ENCODE measurements around the gene HPCAL1.

DNA sequence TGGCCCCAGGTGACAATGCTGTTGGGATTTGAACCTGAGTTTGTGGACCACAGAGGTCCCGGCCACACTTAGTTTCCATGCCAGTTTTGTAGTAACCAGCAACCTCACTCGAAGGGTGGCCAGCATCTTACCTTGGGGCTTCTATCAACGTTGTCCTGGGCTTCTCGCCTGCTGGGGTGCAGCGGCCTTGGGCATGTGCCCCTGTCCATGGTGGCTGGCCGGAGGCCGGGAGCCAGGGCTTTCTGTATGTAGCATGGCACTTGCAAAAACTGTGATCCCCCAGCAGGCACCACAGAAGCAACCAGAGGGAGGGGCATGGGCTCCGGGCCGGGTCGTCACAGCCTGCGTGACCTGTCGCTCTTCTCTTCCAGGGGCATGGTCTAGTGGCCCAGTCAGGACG, 93.8 kb downstream of the HPCAL1 start:
- TF ChIP-seq, protein P1, sequence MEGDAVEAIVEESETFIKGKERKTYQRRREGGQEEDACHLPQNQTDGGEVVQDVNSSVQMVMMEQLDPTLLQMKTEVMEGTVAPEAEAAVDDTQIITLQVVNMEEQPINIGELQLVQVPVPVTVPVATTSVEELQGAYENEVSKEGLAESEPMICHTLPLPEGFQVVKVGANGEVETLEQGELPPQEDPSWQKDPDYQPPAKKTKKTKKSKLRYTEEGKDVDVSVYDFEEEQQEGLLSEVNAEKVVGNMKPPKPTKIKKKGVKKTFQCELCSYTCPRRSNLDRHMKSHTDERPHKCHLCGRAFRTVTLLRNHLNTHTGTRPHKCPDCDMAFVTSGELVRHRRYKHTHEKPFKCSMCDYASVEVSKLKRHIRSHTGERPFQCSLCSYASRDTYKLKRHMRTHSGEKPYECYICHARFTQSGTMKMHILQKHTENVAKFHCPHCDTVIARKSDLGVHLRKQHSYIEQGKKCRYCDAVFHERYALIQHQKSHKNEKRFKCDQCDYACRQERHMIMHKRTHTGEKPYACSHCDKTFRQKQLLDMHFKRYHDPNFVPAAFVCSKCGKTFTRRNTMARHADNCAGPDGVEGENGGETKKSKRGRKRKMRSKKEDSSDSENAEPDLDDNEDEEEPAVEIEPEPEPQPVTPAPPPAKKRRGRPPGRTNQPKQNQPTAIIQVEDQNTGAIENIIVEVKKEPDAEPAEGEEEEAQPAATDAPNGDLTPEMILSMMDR (IDR thresholded peaks at IDR 0.05): no peak
- TF ChIP-seq ZFX (IDR thresholded peaks at IDR 0.05; ENCODE audit: borderline replicate concordance): no peak

All from 22Rv1 (cell line).